SIG-M5 treated with dmso at 0.1 percent for 504 hours (cell line): ENCODE results near the gene RNLS.
"Not testable (repeated sequence)": the region's sequence is repeated elsewhere in the genome, so short reads cannot be mapped to it uniquely, and the experiment has no call there.

ENCODE experiments used
- DNase-seq: peaks from one replicate; lab custom pipeline; 2025; ENCODE audit not compliant: unreplicated experiment; lab: John Stamatoyannopoulos, UW

RNLS gene

DNA sequence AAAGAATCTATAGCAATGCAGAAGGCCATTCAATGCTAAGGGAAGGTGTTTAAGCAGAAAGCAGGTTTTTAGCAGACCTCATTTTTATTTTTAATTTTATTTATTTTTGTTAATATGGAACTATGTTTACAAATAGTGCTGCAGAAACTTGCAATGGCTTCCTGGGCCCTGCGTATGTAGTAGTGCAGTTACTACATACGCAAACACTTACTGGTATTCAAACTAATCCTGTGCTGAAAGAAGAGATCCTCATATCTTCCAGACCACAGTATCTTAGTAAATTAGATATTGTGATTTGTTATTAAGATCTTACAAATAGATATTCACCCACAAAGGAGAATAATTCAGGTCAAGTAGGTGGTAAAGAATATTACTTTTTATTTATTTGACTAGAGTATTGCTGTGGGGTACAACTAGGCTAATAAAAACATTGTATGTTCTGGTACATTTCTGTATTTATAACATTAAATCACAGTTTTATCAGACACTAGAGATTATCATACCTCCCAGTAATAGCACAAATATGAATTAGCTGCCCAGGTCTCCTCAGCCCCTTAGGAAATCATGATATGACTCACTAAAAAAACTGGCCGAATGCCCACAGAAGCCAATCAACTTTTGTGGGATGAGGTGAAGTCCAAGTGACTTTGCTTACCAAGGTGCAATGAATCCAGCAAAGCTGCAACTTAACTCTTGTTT lies 57.6 kb downstream of the RNLS start:
- no peak for DNase-seq

DNA sequence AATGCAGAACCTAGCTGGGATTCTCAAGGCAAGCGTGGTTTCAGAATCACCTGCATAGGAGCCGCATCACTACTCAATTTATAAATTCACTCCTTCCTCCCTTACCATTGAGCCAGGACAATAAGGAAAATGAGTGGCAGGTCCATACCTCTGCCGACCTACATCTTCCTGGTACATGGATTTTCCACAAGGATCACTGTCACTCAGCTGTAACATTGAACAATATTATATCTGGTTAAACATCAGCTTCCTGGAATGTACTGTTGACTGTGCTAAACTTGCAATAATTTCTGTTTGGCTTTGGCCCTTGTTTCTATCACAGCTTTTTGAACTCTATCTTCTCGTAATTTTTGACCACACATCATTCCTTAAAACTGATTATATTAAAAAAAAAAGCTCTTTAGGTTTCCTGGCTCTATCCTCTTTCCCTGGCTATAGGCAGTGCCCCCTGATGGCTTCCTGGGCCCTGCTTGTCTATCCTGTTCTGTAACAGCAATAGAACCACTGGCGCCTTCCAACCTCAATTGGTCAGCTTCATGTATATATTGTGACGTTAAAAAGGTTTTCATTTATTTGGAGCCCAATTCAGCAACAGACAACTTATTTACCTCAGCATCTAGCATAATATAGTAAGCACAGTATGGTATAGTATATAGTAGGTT lies 59.2 kb downstream of the RNLS start:
- DNase-seq, result no peak

DNA sequence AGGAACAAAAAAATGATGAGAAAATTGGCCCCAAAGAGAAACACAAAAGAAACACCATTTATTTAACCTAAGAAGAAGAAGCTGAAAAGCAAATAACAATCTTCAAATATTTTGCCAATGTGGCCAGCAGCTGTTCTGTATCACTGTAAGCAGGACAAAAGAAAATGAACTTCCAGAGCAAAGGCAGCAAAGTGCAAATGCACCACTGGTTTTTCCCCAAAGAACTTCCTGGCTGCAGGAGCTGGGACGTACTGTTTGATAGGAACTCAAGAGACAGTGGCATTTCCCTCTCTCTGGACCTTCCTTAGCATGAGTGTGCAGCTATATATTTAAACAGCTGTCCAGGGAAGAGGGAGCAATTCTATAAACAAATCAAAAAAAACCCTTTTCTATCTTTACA lies 60.4 kb downstream of the RNLS start:
- DNase-seq, result no peak

DNA sequence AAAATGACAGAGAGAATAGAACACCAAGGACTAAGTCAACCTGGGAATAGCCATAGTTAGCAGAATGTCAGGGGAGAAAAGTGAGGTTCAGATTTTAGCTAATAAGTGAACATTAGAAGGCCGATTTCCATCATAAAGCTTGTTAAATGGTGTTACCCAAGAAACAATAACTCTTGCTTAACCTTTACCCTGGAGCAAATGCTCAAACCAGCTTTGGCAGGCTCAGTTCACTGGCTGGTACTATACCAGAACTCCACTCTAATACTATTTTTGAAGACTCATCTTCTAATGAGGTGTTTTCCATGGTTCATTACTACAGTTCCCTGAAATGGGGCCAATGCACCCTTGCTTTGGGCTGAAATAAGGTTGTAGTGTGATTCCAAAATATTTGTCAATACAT lies 61.3 kb downstream of the RNLS start:
- DNase-seq, result no peak

DNA sequence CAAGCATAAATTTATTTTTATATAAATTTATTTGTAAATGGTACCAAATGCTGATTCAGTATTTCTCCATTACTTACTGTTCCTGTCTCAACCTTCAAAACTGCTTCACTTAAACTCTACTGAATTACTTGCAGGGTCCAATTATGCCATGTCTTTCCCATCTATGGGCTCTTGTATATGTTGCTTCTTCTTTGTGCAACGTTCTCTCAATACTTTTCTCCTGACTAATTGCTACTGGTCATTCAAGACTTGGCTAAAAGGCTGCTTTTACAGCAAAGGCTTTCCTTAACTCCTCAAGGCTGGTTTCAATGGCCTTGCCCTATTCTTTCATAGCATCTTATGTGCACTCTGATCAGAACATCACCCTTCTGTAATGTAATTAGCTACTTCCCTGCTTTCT lies 67.9 kb downstream of the RNLS start:
- DNase-seq, result no peak

DNA sequence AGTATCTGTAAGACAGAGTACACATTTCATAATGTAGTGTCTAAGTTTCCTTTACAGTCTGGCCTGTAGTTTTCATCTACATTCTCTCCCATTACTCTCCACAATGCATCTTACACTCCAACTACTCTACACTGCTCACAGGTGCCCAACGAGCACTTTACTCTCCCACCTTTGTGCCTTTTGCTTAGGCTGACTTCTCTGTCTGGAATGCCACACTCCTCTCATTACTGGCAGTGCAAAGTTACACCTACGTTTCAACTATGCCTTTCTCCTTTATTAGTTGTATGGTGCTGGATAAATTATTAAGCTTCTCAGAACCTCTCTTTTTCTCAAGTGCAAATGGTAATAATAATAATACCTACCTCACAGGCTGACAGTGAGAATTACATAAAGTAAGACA lies 70.5 kb downstream of the RNLS start:
- DNase-seq, result no peak

DNA sequence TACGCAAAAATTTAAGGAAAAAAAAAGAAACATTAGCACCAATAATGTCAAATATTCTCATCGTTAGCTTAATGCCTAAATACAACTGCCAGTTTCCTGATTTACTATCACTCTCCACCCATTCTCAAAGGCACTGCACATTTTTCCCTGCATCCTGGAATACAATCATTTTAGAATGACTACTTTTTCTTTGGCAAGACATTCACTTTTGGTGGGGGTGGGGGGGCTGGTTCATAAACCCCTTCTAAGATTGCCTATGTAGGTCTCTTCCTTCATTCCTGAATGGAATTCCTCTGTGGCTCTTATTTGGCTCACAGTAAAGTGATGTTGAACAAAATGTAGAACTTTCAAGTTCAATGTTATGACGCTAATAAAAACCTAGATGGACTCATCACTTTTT lies 74.3 kb downstream of the RNLS start:
- DNase-seq, result no peak

DNA sequence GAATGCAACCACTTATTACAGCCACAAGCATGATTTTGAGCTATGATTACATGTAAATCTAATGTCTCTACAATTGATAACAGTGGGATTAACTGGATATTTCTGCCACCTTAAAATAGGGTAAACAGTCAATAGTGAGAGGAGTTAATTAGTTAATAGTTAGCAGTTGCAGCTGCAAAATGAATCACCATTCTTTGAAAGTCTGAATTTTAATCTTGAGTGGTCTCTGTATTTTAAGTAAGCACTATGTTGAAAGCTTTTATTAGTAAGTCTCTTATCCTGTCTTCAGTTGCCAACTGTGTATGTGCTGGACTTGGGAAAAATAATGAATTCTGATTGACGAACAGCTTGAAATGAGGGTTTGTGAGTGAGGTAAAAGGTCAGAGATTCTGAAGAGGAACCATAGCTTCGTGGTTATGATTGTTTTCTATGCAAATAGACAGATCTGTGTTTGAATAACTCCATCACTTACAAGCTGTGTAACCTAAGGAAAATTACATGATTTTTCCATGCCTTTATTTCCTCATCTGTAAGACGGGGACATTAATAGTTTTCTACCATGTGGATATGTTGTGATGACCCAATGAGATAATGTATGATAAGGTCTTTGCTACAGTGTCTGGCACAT lies 75.2 kb downstream of the RNLS start:
- DNase-seq, result no peak

DNA sequence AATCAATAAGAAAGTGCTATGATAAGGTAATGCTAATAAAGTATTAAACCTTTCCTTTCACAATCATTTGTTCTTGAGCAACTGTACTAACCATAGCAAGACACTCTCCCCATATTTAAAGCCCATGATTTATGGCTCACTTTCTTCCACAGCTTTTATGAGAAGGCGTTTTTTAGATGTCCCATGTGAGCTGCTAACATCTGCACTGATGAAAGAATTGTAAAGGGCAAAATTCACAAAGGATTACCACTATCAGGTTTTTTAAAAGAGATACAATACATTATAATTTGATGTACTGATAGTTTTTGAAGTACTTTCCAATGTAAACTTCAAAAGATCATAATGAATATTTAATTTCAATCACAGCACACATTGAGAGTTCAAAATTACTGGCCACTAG lies 75.7 kb downstream of the RNLS start:
- DNase-seq, result no peak

DNA sequence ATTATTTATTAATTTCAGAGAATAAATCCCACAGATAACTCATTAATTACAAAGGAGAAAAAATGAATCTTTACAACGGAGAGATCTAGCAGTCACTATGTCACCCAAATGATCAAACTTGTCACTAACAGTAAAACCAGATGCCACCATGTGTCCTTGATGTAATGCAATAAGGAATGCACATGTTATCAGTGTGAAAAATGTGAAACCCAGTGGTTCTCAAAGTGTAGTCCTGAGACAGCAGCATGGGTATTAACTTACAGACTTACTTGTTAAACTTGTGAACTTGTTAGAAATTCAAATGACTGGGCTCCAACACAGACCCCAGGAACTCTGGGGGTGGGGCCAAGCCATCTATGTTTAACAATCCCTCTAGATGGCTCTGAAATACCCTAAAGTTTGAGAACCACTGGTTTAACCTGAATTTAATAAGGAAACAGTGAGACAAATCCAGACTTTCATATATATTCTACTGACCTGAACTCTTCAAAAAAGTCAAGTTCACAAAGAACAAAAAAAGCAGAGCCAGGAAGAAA lies 77.4 kb downstream of the RNLS start:
- DNase-seq, result no peak

DNA sequence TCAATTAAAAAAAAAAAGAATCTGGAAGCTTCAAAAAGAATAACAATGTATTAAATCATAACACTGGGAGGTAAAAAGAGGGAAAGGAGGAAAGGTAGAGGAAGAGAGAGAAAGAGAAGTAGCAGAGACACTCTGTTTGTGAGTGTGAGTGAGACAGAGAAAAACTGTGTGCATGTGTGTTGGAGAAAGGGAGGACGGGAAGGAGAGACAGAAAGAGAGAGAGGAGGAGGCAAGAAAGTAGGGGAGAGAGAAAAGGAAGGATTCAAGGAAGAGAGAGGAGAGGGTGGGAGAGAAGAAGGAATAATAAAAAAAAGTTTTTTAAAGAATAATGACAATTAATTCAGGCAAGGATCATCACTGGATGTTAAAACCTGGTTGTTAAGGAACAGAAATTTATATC lies 77.9 kb downstream of the RNLS start:
- DNase-seq, result no peak

DNA sequence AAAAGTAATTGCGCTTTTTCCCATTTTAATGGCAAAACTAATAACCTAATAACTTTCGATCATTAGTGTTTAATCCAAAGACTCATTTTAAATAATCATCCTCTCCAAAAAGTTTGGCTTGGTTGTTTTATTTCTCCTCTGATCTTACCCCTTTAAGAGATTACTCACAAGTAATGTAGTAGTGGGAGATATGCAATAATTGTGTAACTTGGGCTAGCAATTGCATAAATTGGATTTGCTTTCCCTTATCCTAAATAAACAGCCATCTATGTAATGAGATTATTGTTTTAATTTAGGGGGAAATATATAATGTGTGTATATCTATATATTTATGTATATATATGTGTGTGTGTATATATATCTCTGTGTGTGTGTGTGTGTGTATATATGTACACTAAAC lies 82.5 kb downstream of the RNLS start:
- no peak for DNase-seq

DNA sequence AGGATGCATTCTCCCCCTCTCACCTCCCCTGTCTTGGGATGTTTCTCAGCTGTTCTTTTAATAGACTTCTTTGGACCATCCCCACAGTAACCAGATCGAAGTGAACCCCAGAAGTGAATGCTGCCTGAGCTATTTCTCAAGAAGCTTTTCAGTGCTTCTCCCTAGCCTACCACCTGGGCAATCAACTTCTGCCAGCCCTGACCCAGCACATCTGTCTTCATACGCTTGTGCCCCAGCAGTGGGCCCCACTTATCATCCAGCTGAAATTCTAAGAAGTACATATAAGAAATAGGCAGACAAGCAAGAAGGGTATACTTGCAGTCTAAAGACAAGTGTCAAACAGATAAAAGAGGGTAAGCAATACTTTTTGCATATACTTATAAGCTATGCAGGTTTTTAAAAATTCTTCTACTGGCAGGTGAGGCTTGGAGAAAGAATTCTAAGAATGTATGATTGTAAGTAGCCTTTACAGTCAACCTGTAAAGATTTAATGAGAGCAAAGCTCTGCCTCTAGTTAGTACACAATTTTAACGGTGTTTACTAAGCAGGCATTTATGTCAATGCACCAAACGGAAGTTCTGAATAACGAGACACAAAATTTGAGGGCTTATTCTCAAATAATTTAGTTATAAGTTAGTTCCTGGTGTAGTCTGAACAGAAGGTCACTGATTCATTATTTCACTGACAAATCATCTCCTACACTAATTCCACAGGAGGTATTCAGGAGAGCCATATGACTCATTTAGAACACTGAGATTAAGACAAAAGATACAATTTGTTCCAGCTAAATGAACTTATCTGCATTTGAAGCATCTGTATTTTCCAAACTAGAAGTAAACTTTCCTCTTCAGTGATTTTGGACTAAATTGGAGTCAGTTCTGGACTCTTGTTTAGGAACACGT lies 83.3 kb downstream of the RNLS start:
- no peak for DNase-seq

DNA sequence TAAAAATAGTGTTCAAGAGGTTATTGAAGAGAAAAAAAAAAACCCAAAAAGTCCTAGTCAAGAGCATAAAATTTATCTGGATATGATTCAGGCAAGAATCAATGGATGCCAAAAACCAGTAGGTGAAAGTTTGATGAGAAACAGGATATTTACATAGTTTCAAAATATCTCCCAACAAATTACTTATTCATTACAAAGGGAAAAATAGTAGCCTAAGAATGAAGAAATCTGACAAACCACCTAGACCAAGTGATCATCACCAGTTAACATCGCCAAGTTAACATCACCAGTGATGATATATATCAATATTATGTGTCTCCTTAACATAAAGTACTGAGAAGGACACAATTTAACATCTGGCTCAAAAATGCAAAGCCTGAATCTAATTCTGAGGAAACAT lies 85.2 kb downstream of the RNLS start:
- DNase-seq, result no peak

DNA sequence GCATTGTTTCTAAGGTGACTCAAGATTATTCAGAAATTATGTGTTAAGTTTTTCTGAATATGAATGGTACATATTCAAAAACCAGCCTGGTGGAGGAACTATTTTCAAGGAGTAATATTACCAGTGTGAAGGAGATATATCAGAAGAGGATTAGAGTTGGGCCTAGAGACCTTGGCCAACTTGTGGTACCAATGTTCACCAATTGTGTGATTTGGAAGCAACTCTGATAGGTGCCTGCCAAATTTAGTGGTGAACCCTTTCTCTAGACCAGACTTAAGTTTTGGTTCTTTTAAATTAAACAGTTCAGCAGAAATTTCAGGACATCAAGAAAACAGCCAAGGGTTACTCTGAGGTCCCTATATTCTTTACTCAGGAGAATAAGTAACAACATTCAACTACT lies 88.6 kb downstream of the RNLS start:
- DNase-seq, result no peak

DNA sequence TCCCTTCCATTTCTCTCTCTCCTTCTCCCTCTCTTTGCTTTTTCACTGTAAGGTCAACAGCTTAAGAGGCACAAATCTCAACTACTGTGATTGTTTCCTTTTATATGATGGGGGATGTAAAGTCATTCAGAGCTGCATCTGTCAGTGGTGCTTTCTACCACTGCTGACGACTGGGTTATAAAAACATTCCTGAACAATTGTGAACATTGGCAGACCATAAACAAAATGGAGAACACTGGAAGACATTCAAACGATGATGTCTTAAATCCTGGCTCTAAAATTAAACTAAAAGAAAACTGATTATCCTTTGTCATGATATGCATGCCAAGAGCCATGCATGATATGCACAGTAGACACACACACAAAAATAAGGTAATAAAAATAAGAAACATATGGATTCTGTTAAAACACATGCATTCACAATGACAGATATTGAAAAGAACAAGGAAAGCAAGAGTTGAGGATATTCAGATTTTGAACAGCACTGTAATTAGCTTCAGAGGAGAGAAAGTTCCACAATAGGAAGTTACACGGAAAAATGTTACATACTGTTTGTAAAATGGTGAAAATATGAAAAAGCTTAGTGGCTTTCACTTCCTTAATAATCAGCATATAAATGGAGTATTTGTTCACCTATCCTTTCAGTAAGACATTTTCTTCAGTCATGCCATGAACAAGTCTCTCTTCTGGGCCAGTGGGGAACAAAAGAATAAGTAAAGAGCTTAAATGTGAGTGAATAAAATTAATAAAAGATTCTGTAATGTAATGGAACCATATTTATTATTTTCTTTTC lies 89.2 kb downstream of the RNLS start:
- DNase-seq, result no peak

DNA sequence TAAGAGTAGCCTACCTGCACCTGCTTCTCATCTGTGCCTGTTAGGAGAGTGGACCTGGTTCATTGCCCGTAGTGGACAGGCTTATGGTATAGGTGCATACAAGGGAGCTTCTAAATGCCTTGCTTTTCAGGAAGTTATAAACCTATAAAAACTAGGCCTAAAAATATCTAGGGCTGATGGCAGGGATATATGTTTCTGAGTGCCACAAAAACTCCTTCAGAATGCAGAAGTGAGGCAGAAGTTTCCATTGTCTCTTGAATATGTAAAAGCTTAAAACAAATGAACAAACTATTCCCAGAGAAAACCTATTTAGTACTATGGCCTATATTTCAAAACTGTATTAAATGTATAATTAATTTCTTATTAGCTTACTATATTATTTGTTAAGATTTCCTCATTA lies 91.8 kb downstream of the RNLS start:
- peak; percentile 88 for DNase-seq

DNA sequence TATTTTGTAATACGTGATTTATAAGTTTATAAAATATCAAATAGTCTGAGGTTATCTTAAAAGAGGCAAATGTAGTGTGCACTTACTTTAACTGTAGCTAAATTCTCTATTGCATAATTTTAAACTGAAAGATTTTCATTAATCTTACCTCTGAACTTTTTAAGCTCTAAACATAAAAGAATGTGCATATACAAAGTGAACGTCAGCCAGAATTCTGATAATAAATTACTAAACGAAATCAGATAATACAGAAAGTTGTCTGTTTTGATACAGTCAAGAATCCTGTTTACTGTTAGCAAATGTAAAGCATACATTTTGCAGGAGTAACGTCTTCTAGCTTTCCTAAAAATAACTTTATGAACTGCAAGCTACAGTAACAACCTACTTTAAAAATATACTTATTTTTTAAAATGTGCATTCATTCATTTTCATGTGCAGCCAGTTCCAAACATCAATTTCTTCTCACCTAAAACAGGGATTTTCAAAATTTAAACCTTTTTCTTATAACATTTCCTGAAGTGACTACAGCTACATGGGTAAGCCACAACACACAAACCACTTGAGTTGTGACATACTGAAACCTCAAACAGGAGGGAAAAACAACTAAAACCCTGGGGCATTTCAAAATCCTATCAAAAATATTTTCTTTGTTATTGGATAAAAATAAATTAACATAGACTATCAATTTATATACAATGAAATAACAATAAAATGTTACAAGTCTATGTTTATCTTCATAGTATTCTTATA lies 92.7 kb downstream of the RNLS start:
- peak; percentile 25 for DNase-seq

DNA sequence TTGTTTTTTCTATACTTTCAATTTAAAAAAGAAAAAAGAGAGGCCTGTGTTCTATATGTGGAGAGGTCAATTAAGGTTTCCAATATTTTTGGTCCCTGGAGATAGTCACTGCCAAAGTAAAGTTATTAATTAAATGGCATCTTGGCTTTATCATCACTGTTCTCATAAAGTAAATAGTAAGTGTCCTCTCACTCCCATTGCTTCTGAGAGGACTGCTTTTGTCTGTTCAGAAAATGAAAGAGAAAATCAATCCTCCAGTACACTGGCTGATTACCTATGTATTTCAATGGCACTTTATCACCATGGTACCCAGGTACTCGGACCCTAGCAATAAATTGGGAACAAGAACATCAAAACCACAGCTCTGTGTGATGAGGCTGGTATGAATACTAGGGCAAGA lies 94.0 kb downstream of the RNLS start:
- no peak for DNase-seq

DNA sequence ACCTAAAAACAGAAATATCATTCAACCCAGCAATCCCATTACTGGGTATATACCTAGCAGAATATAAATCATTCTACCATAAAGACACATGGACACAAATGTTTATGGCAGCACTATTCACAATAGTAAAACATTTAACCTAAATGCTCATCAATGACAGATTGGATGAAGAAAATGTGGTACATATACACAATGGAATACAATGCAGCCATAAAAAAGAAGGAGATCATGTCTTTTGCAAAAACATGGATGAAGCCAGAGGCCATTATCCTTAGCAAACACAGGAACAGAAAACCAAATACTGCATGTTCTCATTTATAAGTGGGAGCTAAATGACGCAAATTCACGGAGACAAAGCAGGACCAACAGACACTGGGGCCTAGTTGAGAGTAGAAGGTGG lies 96.3 kb downstream of the RNLS start:
- DNase-seq, result not testable (repeated sequence)
